DMS79 (cell line): ENCODE results near the gene CASR.
A peak's percentile ranks its signal among the peaks of the same experiment; 100 is the strongest.
"Not testable (repeated sequence)": the region's sequence is repeated elsewhere in the genome, so short reads cannot be mapped to it uniquely, and the experiment has no call there.

ENCODE experiments used
- DNase-seq: peaks from one replicate; lab custom pipeline; 2025; lab: John Stamatoyannopoulos, UW

CASR gene

GRCh38 chr3:122183521-122183892 is at the start of gene CASR:
TSS of gene CASR (plus strand) at chr3:122183668. CDS start at chr3:122254190, 70,522 bp downstream.
- DNase-seq: peak; percentile 60

GRCh38 chr3:122146466-122146865 is 37.0 kb upstream of the CASR start:
- DNase-seq: no peak

GRCh38 chr3:122148941-122149627 is 34.4 kb upstream of the CASR start:
- DNase-seq: no peak

GRCh38 chr3:122151480-122151879 is 32.0 kb upstream of the CASR start:
- DNase-seq: no peak

GRCh38 chr3:122164983-122165382 is 18.5 kb upstream of the CASR start:
- not testable (repeated sequence) for DNase-seq

GRCh38 chr3:122167630-122168029 is 15.8 kb upstream of the CASR start:
- no peak for DNase-seq

GRCh38 chr3:122168044-122168443 is 15.4 kb upstream of the CASR start:
- no peak for DNase-seq

GRCh38 chr3:122169911-122170310 is 13.6 kb upstream of the CASR start:
- no peak for DNase-seq

- DNase-seq: not testable (repeated sequence)
Observed at GRCh38 chr3:122171361-122171760, 12.1 kb upstream of the CASR start.

- no peak for DNase-seq
Observed at GRCh38 chr3:122178711-122179110, 4.8 kb upstream of the CASR start.

- DNase-seq: no peak
Observed at GRCh38 chr3:122183893-122184590, 574 bp downstream of the CASR start.

GRCh38 chr3:122184591-122184929 is 1.1 kb downstream of the CASR start:
- DNase-seq: peak; percentile 30

- no peak for DNase-seq
Observed at GRCh38 chr3:122186372-122186771, 2.9 kb downstream of the CASR start.

- no peak for DNase-seq
Observed at GRCh38 chr3:122188737-122189136, 5.3 kb downstream of the CASR start.

GRCh38 chr3:122189357-122189756 is 5.9 kb downstream of the CASR start:
- no peak for DNase-seq

- DNase-seq: no peak
Observed at GRCh38 chr3:122190525-122190924, 7.1 kb downstream of the CASR start.

- no peak for DNase-seq
Observed at GRCh38 chr3:122198966-122199365, 15.5 kb downstream of the CASR start.

GRCh38 chr3:122199552-122199951 is 16.1 kb downstream of the CASR start:
- DNase-seq: no peak

- DNase-seq: peak; percentile 94
Observed at GRCh38 chr3:122200661-122201060, 17.2 kb downstream of the CASR start.

- not testable (repeated sequence) for DNase-seq
Observed at GRCh38 chr3:122201476-122201875, 18.0 kb downstream of the CASR start.

GRCh38 chr3:122208579-122208978 is 25.1 kb downstream of the CASR start:
- DNase-seq: no peak

GRCh38 chr3:122213650-122214049 is 30.2 kb downstream of the CASR start:
- DNase-seq: no peak

- DNase-seq: no peak
Observed at GRCh38 chr3:122214711-122215110, 31.2 kb downstream of the CASR start.
